ENCODE results near the gene UQCRQ.

The UQCRQ gene

DNA sequence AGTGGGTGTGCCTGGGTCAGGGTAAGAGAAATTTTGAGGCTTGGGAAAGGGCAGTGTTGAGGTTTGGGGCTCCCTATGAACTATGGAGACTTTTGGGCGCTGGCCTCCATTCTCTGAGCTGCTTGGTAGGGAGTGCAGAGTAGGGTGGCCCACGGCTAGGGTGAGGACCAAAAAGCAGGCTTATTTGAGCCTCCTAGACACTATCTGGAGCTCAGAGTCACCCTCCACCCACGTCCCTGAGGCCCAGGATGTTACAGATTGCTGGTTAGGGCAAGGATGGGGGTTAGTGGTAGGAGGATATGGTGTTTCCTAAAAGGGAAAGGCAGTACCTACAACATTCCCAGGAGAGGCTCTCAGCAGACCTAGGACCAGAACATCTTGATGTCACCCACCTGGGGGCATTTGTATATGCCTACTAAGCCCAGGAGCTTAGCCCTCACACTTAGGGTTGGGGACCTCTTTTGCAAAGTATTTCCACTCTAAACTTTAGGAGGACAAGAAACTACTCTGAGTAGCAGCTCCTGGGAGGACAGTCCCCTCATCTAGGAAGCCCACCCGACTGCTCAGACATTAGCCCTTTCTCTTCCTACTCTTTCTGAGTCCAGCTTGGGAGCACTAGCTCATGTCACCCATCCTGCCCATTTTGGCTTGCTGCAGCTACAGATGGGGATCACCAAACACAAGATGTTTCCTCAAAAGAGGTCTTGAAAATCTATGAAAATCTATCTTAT lies 38.3 kb upstream of the UQCRQ start:
- no peak for DNase-seq
- no peak overlapping the region for H3K9ac ChIP-seq (ENCODE audit: low read depth, low read length)
- H3K79me2 ChIP-seq (ENCODE audit: insufficient read depth, low read length) = no peaks in the 10 kb centered on the region
- ATAC-seq (ENCODE audit: insufficient read depth, low read depth) = no peak
- no peak overlapping the region for H3K4me3 ChIP-seq (ENCODE audit: low read depth in 1 of 2, low read length in 2 of 2)
- no peak overlapping the region for H3K27ac ChIP-seq (ENCODE audit: low read length)
- H4K20me1 ChIP-seq (ENCODE audit: insufficient read depth, low read length) = no peaks in the 10 kb centered on the region
- no peaks in the 10 kb centered on the region for H3K9me3 ChIP-seq (ENCODE audit: insufficient read depth, low read length, severe bottlenecking)
- H3K4me2 ChIP-seq (ENCODE audit: insufficient read depth, low read length) = no peak overlapping the region
- H3K4me1 ChIP-seq (ENCODE audit: insufficient read depth, low read length) = peaks cover 13% of the 10 kb centered on the region
- H3K27me3 ChIP-seq (ENCODE audit: insufficient read depth, low read length, poor library complexity) = peaks cover 43% of the 10 kb centered on the region
- H2AFZ ChIP-seq (ENCODE audit: low read depth, low read length) = no peak overlapping the region
- no peaks in the 10 kb centered on the region; the same call in 1 of the 2 replicates for H3K36me3 ChIP-seq (ENCODE audit: insufficient read depth, low read length)
- TF ChIP-seq EZH2 (IDR thresholded peaks at IDR 0.05; ENCODE audit: borderline replicate concordance, low read depth, low read length, severe bottlenecking) = no peak
- TF ChIP-seq, protein P1, sequence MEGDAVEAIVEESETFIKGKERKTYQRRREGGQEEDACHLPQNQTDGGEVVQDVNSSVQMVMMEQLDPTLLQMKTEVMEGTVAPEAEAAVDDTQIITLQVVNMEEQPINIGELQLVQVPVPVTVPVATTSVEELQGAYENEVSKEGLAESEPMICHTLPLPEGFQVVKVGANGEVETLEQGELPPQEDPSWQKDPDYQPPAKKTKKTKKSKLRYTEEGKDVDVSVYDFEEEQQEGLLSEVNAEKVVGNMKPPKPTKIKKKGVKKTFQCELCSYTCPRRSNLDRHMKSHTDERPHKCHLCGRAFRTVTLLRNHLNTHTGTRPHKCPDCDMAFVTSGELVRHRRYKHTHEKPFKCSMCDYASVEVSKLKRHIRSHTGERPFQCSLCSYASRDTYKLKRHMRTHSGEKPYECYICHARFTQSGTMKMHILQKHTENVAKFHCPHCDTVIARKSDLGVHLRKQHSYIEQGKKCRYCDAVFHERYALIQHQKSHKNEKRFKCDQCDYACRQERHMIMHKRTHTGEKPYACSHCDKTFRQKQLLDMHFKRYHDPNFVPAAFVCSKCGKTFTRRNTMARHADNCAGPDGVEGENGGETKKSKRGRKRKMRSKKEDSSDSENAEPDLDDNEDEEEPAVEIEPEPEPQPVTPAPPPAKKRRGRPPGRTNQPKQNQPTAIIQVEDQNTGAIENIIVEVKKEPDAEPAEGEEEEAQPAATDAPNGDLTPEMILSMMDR (IDR thresholded peaks at IDR 0.05; ENCODE audit: borderline replicate concordance, extremely low read depth, low read length, poor library complexity, severe bottlenecking) = no peak

DNA sequence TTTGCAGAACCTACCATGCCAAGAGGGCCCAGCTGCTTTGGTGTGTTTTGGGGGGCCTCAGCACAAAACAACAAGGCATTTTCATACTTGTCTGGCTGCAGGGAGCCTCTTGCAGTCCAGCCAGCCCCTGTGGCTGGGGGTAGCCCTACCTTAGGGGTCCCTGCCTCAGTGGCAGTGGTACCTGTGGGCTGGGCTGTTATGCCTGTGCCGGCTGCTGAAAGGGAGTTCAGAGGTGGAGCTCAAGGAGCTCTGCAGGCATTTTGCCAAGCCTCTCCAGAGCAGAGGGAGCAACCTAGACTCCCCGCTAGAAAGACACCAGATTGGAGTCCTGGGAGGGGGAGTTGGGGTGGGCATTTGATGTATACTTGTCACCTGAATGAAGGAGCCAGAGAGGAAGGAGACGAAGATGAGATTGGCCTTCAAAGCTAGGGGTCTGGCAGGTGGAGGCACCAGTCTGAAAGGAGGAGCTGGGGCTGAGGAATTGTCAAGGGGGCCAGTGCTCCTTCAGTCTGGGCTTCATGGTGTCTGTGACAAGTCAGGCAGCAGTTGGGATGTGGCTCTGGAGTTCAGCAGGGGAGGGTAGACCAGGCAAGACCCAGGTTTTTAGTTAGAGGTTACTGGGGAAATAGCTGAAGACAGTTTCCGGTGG lies 37.5 kb upstream of the UQCRQ start:
- Histone ChIP-seq H4K20me1 (ENCODE audit: insufficient read depth, low read length) (no peaks in the 10 kb centered on the region), H3K79me2 (ENCODE audit: insufficient read depth, low read length) (no peaks in the 10 kb centered on the region), H3K27ac (ENCODE audit: low read length) (no peak overlapping the region), H3K4me2 (ENCODE audit: insufficient read depth, low read length) (no peak overlapping the region), H3K36me3 (ENCODE audit: insufficient read depth, low read length) (no peaks in the 10 kb centered on the region; the same call in 1 of the 2 replicates), H3K4me3 (ENCODE audit: low read depth in 1 of 2, low read length in 2 of 2) (no peak overlapping the region), H2AFZ (ENCODE audit: low read depth, low read length) (no peak overlapping the region), H3K9me3 (ENCODE audit: insufficient read depth, low read length, severe bottlenecking) (no peaks in the 10 kb centered on the region), H3K27me3 (ENCODE audit: insufficient read depth, low read length, poor library complexity) (peaks cover 43% of the 10 kb centered on the region), H3K9ac (ENCODE audit: low read depth, low read length) (no peak overlapping the region), H3K4me1 (ENCODE audit: insufficient read depth, low read length) (peaks cover 13% of the 10 kb centered on the region)
- TF ChIP-seq, protein P1 (IDR thresholded peaks at IDR 0.05; ENCODE audit: borderline replicate concordance, extremely low read depth, low read length, poor library complexity, severe bottlenecking) = no peak
- TF ChIP-seq EZH2 (IDR thresholded peaks at IDR 0.05; ENCODE audit: borderline replicate concordance, low read depth, low read length, severe bottlenecking) = no peak
- ATAC-seq (ENCODE audit: insufficient read depth, low read depth) = no peak
- DNase-seq = no peak

DNA sequence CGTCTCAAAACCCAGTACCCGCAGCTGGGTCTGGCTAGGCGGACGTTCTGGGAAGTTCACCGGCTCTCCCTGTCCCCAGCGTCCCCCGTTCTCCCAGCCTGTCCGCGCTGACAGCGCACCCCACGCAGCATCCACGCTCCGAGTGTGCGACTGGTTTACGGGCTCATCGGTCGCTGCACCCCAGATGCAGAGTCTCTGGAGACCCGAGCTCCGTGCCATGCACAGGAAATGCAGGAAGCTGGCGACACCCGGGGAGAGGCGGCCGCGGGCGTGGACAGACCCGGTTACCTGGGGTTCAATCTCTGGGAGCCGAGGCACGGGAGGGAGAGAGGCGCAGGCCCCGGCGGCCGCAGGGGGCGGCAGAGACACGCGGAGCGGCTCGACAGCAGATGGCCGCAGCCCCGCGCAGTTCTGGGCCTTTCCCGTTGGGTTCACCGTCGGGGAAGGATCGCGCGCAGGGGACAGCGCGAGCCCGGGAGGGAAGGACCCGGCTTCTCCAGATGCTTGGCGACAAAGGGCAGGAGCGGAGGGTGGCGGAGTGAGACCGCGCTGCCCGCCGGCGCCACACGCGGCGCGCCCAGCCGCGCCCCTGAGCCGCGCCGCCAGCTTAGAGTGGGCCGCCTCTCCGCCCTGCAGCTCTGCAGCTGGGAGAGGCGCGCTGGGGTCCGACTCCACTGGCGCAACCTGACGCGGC lies 36.6 kb upstream of the UQCRQ start:
- Histone ChIP-seq H3K79me2 (ENCODE audit: insufficient read depth, low read length) (no peaks in the 10 kb centered on the region), H3K4me3 (ENCODE audit: low read depth in 1 of 2, low read length in 2 of 2) (peak overlapping the region; percentile 11 to 54; a peak in 3 of 4 replicates), H3K9me3 (ENCODE audit: insufficient read depth, low read length, severe bottlenecking) (no peaks in the 10 kb centered on the region), H2AFZ (ENCODE audit: low read depth, low read length) (peak overlapping the region; percentile 68), H4K20me1 (ENCODE audit: insufficient read depth, low read length) (no peaks in the 10 kb centered on the region), H3K9ac (ENCODE audit: low read depth, low read length) (peak overlapping the region; percentile 54), H3K4me2 (ENCODE audit: insufficient read depth, low read length) (peak overlapping the region; percentile 73), H3K4me1 (ENCODE audit: insufficient read depth, low read length) (peaks cover 13% of the 10 kb centered on the region), H3K27ac (ENCODE audit: low read length) (no peak overlapping the region), H3K36me3 (ENCODE audit: insufficient read depth, low read length) (no peaks in the 10 kb centered on the region; the same call in 1 of the 2 replicates), H3K27me3 (ENCODE audit: insufficient read depth, low read length, poor library complexity) (peaks cover 43% of the 10 kb centered on the region)
- ATAC-seq (ENCODE audit: insufficient read depth, low read depth) (peak; percentile 96), DNase-seq (peak; percentile 75)
- TF ChIP-seq, protein P1 (IDR thresholded peaks at IDR 0.05; ENCODE audit: borderline replicate concordance, extremely low read depth, low read length, poor library complexity, severe bottlenecking) = peak; percentile 85
- peak; percentile 33 for TF ChIP-seq EZH2 (IDR thresholded peaks at IDR 0.05; ENCODE audit: borderline replicate concordance, low read depth, low read length, severe bottlenecking)
